ELR (cell line): ENCODE measurements around the gene XYLT1.

Experiments
- DNase-seq: peaks from one replicate; pipeline ENCODE4 v3.0.0-alpha.2; 2015; ENCODE audit warnings: low read depth

The XYLT1 gene

GRCh38 chr16:17257426-17258023, 213.2 kb downstream of the XYLT1 start:
- no peak for DNase-seq

GRCh38 chr16:17252701-17253100, 218.1 kb downstream of the XYLT1 start:
- DNase-seq, result no peak

DNA sequence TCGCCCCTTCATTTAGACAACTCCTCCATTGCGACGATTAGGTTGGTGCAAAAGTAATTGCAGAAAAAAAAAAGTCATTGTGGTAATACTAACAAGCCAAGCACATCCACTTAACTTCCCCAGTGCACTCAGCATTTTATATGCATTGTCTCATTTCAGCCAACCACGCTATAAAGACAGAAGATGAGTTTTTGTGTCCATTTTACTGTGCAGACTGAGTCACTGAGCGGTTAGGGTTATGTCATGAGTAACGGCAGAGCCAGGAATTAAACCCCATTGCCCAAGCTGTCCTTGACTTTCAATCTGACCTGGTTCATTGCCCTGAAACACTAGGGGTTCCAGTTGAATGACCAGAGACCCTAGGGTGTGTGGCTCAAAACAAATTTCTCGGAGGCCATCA, 218.7 kb downstream of the XYLT1 start:
- no peak for DNase-seq

GRCh38 chr16:17251496-17251895, 219.3 kb downstream of the XYLT1 start:
- no peak for DNase-seq

GRCh38 chr16:17246974-17247732, 223.6 kb downstream of the XYLT1 start:
- no peak for DNase-seq

DNA sequence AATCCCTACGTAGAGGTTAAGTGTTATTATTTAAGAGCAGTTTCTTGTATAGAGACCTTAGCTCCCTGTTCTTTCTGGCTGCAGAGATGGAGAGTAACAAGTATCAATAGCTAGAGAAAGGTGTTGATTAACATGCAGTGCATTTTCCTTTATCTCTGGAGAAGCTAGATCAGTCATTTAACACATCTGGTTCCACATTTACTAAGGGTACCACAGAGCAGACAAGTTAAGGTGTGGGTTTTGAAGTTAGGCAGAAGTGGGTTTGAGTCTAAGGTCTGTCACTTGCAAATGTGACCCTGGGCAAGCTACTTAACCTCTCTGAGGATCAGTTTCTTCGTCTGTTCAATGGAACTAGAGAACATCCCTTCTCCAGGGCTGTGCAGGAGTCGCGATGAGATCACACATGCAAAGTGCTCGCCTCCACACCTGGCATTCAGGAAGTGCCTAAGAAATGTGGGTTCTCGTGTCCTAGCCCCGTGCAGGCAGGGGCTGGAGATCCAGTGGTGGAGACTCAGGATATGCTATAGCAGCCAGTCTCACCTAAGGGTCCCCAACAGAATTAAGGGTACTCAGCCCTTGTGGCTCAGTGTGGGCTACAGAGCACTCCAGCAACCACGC, 224.4 kb downstream of the XYLT1 start:
- DNase-seq, result no peak

DNA sequence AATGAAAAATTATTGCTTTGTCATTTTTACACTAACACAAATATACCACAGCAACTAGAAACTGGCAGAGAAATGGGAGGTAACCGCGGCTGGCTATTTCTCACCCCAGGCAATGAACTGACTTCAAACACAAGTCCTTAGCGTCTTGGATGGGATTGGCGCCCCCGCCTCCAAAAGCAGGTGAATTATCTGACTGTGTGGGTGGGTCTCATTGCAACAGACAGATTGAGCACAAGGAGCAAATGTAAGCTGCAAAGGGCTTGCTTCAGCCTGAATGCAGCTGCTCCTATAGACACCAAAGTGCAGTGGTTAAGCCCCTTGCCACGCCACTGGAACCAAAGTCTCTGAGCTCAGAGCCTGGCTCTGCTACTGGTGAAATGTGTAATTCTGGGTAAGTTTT, 225.0 kb downstream of the XYLT1 start:
- no peak for DNase-seq

- DNase-seq, result no peak
These were observed 225.7 kb downstream of the XYLT1 start for GRCh38 chr16:17244872-17245551.

DNA sequence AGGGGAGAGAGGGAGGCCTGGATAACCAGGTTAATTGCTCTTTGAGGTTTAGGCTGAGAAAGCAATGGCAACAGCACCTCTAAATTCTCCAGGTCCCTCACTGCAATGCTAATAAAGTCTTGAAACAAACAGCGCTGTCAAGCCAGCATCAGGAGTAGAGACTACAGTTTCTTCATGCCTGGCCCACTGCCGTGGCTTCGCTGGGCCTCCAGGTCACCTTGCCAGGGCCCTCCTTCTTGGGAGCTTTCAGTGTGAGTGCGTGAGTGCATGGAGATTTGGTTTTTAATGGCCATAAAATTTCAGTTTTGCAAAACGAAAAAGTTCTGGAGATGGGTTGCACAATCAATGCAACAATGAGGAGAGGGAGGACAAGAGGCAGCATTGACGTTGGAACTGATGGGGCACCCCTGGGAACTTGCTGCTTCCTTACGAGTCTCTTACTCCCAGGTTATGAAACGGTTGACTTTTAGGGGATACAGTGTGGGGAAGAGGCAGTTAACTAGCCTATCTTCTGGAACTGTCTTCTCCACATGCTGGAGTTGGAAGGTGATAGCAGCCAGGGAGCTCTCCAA, 229.4 kb downstream of the XYLT1 start:
- DNase-seq, result no peak

- DNase-seq, result no peak
These were observed 232.3 kb downstream of the XYLT1 start for GRCh38 chr16:17238285-17239028.

DNA sequence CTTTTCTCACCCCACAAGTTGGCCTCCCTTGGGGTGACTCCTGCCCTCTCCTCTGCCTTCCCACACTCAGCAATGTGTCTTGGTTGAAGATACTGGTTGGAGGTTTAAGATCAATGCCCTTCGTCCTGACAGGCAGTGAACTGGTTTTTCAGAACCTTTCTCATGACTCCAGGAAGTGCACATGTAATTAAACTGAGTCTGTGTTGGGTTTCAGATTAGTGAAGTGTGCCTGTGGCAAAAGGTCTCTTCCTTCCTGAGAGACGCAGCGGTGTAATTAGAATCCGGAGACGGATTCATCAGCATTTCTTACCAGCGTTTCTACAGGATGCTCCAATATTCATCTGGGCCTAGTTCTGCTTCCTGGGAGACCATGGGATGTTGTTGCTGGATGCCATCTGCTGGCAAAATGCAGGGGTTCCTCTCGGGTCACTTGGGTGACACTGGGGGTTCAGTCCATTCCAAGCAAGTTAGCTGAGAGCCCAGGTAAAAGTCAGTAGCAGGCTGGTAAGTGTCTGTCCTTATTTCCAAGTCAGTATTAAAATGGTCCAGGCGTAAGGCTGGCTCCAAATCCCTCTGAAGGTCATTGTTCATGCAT, 233.3 kb downstream of the XYLT1 start:
- no peak for DNase-seq

- no peak for DNase-seq
These were observed 235.5 kb downstream of the XYLT1 start for GRCh38 chr16:17235147-17235815.

DNA sequence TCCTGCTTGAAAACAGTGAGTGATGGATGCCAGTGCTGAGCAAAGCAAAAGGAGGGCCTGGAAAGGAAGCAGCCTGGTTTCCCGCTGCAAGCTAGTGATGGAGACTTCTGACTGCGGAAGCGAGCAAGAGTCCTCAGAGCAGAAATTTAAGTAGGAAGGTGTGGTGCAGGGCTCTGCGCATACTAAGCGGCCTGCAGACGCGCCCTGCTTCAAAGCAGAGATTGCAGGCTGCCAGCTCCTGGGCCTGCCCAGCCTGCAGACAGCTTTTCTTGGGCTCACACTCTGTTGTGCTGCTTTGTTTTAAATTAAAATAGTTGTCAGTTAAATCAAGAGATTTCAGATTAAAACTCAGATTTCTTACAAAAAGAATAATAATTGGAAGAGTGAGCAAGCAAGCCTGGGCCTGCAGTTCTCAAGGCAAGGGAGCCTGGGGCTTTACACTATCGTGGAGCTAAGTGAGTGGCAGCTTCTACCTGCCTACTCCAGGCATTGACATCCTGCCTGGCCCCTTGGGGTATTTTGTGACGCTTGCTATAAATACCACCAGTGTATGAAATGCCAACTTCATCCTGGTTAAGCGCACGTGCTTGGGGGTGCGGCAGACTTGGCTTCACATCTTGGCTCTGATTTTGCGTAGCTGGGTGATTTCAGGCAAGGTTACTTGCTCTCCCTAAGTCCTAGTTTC, 237.3 kb downstream of the XYLT1 start:
- no peak for DNase-seq

DNA sequence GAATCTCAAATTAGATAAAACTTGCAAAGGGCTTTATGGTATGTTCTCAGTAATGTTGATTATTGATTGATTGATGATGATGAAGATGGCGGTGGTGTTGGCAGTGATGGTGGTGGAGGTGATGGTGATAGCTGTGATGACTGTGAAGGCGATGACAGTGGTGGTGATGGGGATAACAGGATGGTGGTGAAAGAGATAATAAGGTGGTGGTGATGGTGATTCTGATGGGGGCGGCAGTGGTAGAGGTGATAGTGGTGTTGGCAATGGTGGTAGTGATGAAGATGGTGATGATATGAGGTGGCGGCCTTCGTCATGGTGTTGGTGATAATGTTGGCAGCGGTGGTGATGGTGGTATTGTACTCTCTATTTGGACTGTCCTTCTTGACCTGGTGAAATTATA, 238.3 kb downstream of the XYLT1 start:
- DNase-seq, result no peak

DNA sequence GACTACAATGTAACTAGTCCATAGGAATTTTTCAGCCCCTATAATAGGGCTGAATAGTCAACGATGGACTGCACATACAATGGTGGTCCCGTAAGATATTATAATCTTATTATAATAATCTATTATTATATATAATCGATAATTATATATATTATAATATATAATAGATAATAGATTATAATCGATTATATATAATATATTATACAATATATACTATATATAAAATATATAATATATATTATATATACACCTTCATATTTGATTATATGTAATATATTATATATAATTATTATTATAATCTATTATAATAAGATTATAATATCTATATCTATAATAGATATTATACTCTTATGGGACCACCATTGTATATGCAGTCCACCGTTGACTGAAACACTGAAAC, 238.8 kb downstream of the XYLT1 start:
- no peak for DNase-seq

GRCh38 chr16:17230932-17231581, 239.7 kb downstream of the XYLT1 start:
- DNase-seq, result no peak

- DNase-seq, result peak; percentile 7
These were observed 241.0 kb downstream of the XYLT1 start for GRCh38 chr16:17229766-17230165.

GRCh38 chr16:17229131-17229530, 241.6 kb downstream of the XYLT1 start:
- no peak for DNase-seq

DNA sequence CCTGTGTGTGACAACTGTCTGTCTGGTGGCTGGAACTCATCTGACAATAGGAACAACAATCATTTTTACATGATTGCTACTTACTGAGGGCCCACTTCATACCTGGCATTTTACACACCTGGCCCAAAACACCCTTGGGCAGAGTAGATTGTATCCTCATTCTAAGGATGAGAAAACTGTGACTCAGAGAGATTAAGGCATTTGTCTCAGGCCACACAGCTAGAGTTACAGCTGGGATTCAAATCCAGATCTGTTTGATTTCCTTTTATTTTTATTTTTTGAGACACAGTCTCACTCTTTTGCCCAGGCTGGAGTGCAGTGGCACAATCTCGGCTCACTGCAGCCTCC, 242.1 kb downstream of the XYLT1 start:
- DNase-seq, result no peak
